ENCODE results near the gene PHLPP1.

The PHLPP1 gene

GRCh38 chr18:62729487-62730386 is 14.4 kb downstream of the PHLPP1 start:
- peaks cover 13% of the 10 kb centered on the region for H3K36me3 ChIP-seq (replicated peaks; ENCODE audit: low read depth, low read length)
- H3K27me3 ChIP-seq (ENCODE audit: low read depth, low read length): no peaks in the 10 kb centered on the region
- H2AFZ ChIP-seq (ENCODE audit: low read depth, low read length): no peak overlapping the region
- no peak overlapping the region for H3K9ac ChIP-seq (ENCODE audit: low read length)
- H3K79me2 ChIP-seq (ENCODE audit: low read length): no peaks in the 10 kb centered on the region
- H4K20me1 ChIP-seq (ENCODE audit: insufficient read depth, low read length): no peaks in the 10 kb centered on the region
- peaks cover 17% of the 10 kb centered on the region; the same call in 1 of the 2 replicates for H3K9me3 ChIP-seq (ENCODE audit: insufficient read depth, low read length)
- H3K27ac ChIP-seq (ENCODE audit: low read length): no peak overlapping the region
- H3K4me3 ChIP-seq (ENCODE audit: low read length): no peak overlapping the region
- no peak for TF ChIP-seq EZH2phosphoT487 (IDR thresholded peaks at IDR 0.05; ENCODE audit: low read depth)
- no peak for TF ChIP-seq CTCF (IDR thresholded peaks at IDR 0.05; ENCODE audit: low read depth, low read length)
- H3K4me2 ChIP-seq (ENCODE audit: low read length): no peak overlapping the region
- H3K4me1 ChIP-seq (ENCODE audit: low read length): no peaks in the 10 kb centered on the region

GRCh38 chr18:62730941-62731340 is 15.6 kb downstream of the PHLPP1 start:
- no peaks in the 10 kb centered on the region for H3K4me1 ChIP-seq (ENCODE audit: low read length)
- H3K9ac ChIP-seq (ENCODE audit: low read length): no peak overlapping the region
- H3K27ac ChIP-seq (ENCODE audit: low read length): no peak overlapping the region
- peaks cover 17% of the 10 kb centered on the region; the same call in 1 of the 2 replicates for H3K9me3 ChIP-seq (ENCODE audit: insufficient read depth, low read length)
- no peaks in the 10 kb centered on the region for H3K27me3 ChIP-seq (ENCODE audit: low read depth, low read length)
- H3K4me3 ChIP-seq (ENCODE audit: low read length): no peak overlapping the region
- H2AFZ ChIP-seq (ENCODE audit: low read depth, low read length): no peak overlapping the region
- no peaks in the 10 kb centered on the region for H3K79me2 ChIP-seq (ENCODE audit: low read length)
- no peaks in the 10 kb centered on the region for H4K20me1 ChIP-seq (ENCODE audit: insufficient read depth, low read length)
- H3K36me3 ChIP-seq (replicated peaks; ENCODE audit: low read depth, low read length): peaks cover 13% of the 10 kb centered on the region
- no peak overlapping the region for H3K4me2 ChIP-seq (ENCODE audit: low read length)
- no peak for TF ChIP-seq EZH2phosphoT487 (IDR thresholded peaks at IDR 0.05; ENCODE audit: low read depth)
- TF ChIP-seq CTCF (IDR thresholded peaks at IDR 0.05; ENCODE audit: low read depth, low read length): no peak

GRCh38 chr18:62732617-62733016 is 17.3 kb downstream of the PHLPP1 start:
- TF ChIP-seq CTCF (IDR thresholded peaks at IDR 0.05; ENCODE audit: low read depth, low read length): no peak
- TF ChIP-seq EZH2phosphoT487 (IDR thresholded peaks at IDR 0.05; ENCODE audit: low read depth): no peak
- Histone ChIP-seq H4K20me1 (ENCODE audit: insufficient read depth, low read length) (no peaks in the 10 kb centered on the region), H3K9ac (ENCODE audit: low read length) (no peak overlapping the region), H2AFZ (ENCODE audit: low read depth, low read length) (no peak overlapping the region), H3K4me2 (ENCODE audit: low read length) (no peak overlapping the region), H3K36me3 (replicated peaks; ENCODE audit: low read depth, low read length) (peaks cover 13% of the 10 kb centered on the region), H3K4me1 (ENCODE audit: low read length) (no peaks in the 10 kb centered on the region), H3K4me3 (ENCODE audit: low read length) (no peak overlapping the region), H3K79me2 (ENCODE audit: low read length) (no peaks in the 10 kb centered on the region), H3K27me3 (ENCODE audit: low read depth, low read length) (no peaks in the 10 kb centered on the region), H3K9me3 (ENCODE audit: insufficient read depth, low read length) (peaks cover 17% of the 10 kb centered on the region; the same call in 1 of the 2 replicates), H3K27ac (ENCODE audit: low read length) (no peak overlapping the region)

GRCh38 chr18:62734290-62734689 is 18.9 kb downstream of the PHLPP1 start:
- Histone ChIP-seq H3K36me3 (replicated peaks; ENCODE audit: low read depth, low read length) (peaks cover 13% of the 10 kb centered on the region), H3K4me1 (ENCODE audit: low read length) (no peaks in the 10 kb centered on the region), H4K20me1 (ENCODE audit: insufficient read depth, low read length) (no peaks in the 10 kb centered on the region), H2AFZ (ENCODE audit: low read depth, low read length) (no peak overlapping the region), H3K27ac (ENCODE audit: low read length) (no peak overlapping the region), H3K4me2 (ENCODE audit: low read length) (no peak overlapping the region), H3K9me3 (ENCODE audit: insufficient read depth, low read length) (peaks cover 17% of the 10 kb centered on the region; the same call in 1 of the 2 replicates), H3K9ac (ENCODE audit: low read length) (no peak overlapping the region), H3K27me3 (ENCODE audit: low read depth, low read length) (no peaks in the 10 kb centered on the region), H3K79me2 (ENCODE audit: low read length) (no peaks in the 10 kb centered on the region), H3K4me3 (ENCODE audit: low read length) (no peak overlapping the region)
- TF ChIP-seq EZH2phosphoT487 (IDR thresholded peaks at IDR 0.05; ENCODE audit: low read depth) (no peak), CTCF (IDR thresholded peaks at IDR 0.05; ENCODE audit: low read depth, low read length) (no peak)
